ENCODE data around the gene C5orf47.

Gene C5orf47

DNA sequence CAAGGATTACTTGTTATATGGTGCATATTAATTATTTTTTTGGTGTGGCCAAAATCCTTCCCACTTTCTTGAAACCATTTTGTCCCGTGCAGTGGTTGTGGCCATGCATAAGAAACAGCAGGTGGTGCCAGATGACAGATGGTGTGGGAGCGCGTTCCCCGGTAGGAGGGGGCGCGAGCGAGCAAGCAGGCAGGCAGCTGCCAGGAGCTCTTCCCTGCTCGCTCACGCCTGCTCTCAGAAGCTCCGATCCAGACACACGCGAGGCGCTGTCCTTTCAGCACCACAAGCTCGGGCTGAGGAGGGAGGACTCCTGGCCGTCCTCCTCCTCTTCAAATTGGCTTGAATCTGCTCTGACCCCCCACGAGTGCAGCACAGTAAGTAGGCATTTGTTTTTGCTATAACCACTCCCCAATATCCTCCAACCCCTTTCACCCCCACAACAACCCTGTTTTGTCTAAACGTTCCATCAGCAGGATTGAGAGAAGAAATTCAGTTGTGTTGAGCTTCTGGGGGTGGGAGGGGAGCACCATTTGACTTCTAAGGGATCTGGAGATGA is 56.6 kb downstream of the C5orf47 start, which contains the start of gene NSG2:
Gene NSG2, plus strand, starts transcription at position 237 of the 556 bp plus-strand sequence. CDS start 1,050 bp downstream, outside the sequence.
- peak; percentile 64 to 77 for DNase-seq

GRCh38 chr5:174046558-174046957 is 57.6 kb downstream of the C5orf47 start:
- DNase-seq = peak in 1 of 2 experiments; percentile 8

DNA sequence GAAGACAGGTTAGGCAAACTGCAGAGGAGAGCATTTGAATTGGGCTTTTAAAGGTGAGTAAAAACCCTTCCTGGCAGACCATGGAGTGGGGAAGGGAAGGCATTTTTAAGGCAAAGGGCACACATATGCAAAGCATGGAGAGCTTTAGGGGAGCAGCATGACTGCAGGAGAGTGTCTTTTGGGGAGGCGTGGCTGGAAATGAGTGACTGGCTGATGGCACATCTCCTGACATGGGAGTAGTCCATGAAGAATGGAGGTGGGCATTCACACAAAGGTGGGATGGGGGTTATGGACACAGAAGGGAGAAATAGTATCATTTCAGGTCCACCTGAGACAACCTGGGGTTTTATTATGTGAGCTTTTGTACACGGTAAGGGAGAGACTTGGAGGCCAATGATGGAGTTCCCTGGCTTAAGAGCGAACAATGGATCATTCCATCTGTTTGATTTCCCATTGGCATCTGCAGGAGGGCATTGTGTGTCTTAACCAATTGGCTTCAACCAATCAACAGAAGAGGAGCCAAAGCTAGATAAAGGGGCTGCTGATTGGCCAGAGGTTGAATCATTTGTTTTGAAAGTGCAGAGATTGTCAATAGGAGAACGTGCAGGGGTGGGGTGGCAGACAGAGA is 58.6 kb downstream of the C5orf47 start:
- no peak for DNase-seq

DNA sequence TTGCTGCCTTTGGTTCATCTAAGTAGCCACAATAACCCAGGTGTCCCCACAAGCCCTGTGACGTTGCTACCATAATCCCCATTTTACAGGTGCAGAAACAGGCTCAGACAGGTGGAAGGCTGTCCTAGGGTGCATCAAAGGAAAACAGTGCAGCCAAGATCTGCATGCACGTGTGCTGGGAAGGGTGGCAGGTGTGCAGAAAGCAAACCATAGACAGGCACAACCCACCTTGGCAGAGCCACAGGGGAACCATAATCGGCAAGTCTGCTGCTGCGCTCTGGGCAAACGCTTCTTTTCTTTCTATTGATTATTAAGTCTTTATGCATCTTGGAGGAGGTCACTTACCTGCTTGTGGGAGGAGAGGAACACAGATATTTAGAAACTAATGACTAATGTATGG is 63.7 kb downstream of the C5orf47 start:
- no peak for DNase-seq

- DNase-seq = no peak
Measured at GRCh38 chr5:174053905-174054304, 64.9 kb downstream of the C5orf47 start.
